Endothelial cell of coronary artery (primary cell): ENCODE results near the gene PTPN5. TPM values are rescaled to one million over a fixed set of nuclear protein-coding genes. Genes with fewer than 3 reads are reported as not detected.

Source experiments
- total RNA-seq: library from RNA; depleted of rRNA; stranded (reverse); fragments of >200 nt; gene quantifications from 2 replicates; pipeline ENCODE4 v1.2.3, GENCODE V29; 2014

The PTPN5 gene
- not detected in 2 replicates for total RNA-seq

GRCh38 chr11:18791207-18791968 is at the start of gene PTPN5:
Gene PTPN5, minus strand, starts transcription at chr11:18791798. Its CDS starts 19,840 bp downstream, at chr11:18771958.

GRCh38 chr11:18726040-18726439 is 65.6 kb downstream of the PTPN5 start, which contains the start of gene IGSF22:
Gene IGSF22, minus strand, starts transcription at chr11:18726188. Its CDS starts 1,952 bp downstream, at chr11:18724236.

GRCh38 chr11:18698341-18699268 is 93.0 kb downstream of the PTPN5 start, which contains the start of gene TMEM86A:
Gene TMEM86A, plus strand, starts transcription at chr11:18698779. Its CDS starts 108 bp downstream, at chr11:18698887.

Other genes with a start within 250 kb of the PTPN5 start
- gene UEVLD, start 203.1 kb downstream of the PTPN5 start, total RNA-seq = 19.0 and 19.2 TPM in 2 replicates
- 0.54 and 1.1 TPM in 2 replicates for gene MISFA, start 192.0 kb downstream of the PTPN5 start, total RNA-seq
- 11.5 and 13.6 TPM in 2 replicates for gene SPTY2D1, start 157.5 kb downstream of the PTPN5 start, total RNA-seq
- gene TMEM86A, start 93.0 kb downstream of the PTPN5 start, total RNA-seq = 1.1 and 1.3 TPM in 2 replicates
- gene IGSF22, start 65.6 kb downstream of the PTPN5 start, total RNA-seq = not detected in 2 replicates
- gene MRGPRX1, start 147.6 kb upstream of the PTPN5 start, total RNA-seq = not detected in 2 replicates